Nephron progenitor cell (in vitro differentiated cells): ENCODE measurements around the gene ICAM1.
"Not testable (repeated sequence)": the region's sequence is repeated elsewhere in the genome, so short reads cannot be mapped to it uniquely, and the experiment has no call there.

Source experiments
- DNase-seq: peaks from one replicate; pipeline ENCODE4 v3.0.0; 2021
- H3K27ac Mint-ChIP-seq: 2 replicates; pipeline ENCODE4 v1.8.0; 2021; ENCODE audit warnings: mild to moderate bottlenecking, moderate library complexity, mixed read lengths
- H3K27me3 Mint-ChIP-seq: 2 replicates; pipeline ENCODE4 v1.8.0; 2021; ENCODE audit warnings: mild to moderate bottlenecking, low read depth, mixed read lengths; ENCODE audit not compliant: poor library complexity
- H3K36me3 Mint-ChIP-seq: 2 replicates; pipeline ENCODE4 v1.8.0; 2021; ENCODE audit warnings: low read depth, mixed read lengths
- H3K4me1 Mint-ChIP-seq: 2 replicates; pipeline ENCODE4 v1.8.0; 2021; ENCODE audit warnings: mixed read lengths
- H3K4me3 Mint-ChIP-seq: 2 replicates; pipeline ENCODE4 v1.8.0; 2021; ENCODE audit warnings: mild to moderate bottlenecking, moderate library complexity, mixed read lengths
- H3K9me3 Mint-ChIP-seq: 2 replicates; pipeline ENCODE4 v1.8.0; 2021; ENCODE audit warnings: mild to moderate bottlenecking, moderate library complexity, mixed read lengths
- TF ChIP-seq, protein P1 (sequence below): fragments of 200-600 bp; sonication (generic); IDR thresholded peaks from 2 replicates; pipeline ENCODE4 v1.5.0; 2021; ENCODE audit warnings: antibody characterized with exemption

ICAM1 gene

DNA sequence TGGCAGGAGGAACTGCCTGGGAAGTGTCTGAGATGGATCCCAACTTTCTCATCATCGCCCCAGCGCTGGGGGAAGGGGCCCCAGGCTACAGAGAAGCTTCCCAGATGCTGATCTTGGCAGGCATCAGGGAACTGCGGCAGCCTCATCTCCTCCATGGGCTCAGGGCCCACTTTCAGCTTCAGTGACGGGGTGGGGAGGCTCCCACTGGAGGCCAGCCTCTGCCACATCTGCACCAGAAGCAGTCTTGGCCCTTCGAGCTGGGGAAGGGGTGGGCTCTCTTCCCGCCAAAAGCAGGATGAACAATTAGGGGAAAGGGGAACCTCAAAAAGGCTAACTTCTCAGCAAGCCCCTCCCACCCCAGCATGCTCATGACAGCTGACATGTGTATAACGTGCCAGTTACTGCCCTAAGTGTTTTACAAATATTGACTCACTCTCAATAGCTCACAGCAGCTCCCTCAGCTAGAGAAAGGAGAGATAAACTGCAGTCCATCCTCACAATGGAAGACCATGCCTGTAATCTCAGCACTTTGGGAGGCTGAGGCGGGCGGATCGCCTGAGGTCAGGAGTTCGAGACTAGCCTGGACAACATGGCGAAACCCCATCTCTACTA, 32.6 kb upstream of the ICAM1 start:
- H3K27me3 Mint-ChIP-seq: peaks cover 16% of the 10 kb centered on the region
- no peak overlapping the region for H3K27ac Mint-ChIP-seq
- peaks cover 16% of the 10 kb centered on the region for H3K4me1 Mint-ChIP-seq

GRCh38 chr19:10241826-10242449, 29.0 kb upstream of the ICAM1 start:
- DNase-seq, H3K27ac Mint-ChIP-seq, H3K4me3 Mint-ChIP-seq, H3K9me3 Mint-ChIP-seq, H3K4me1 Mint-ChIP-seq, H3K36me3 Mint-ChIP-seq: not testable (repeated sequence)
- peaks cover 13% of the 10 kb centered on the region for H3K27me3 Mint-ChIP-seq

More for the DNA sequence above, 32.6 kb upstream of the ICAM1 start:
- no peak for DNase-seq
- no peaks in the 10 kb centered on the region for H3K36me3 Mint-ChIP-seq
- TF ChIP-seq, protein P1, sequence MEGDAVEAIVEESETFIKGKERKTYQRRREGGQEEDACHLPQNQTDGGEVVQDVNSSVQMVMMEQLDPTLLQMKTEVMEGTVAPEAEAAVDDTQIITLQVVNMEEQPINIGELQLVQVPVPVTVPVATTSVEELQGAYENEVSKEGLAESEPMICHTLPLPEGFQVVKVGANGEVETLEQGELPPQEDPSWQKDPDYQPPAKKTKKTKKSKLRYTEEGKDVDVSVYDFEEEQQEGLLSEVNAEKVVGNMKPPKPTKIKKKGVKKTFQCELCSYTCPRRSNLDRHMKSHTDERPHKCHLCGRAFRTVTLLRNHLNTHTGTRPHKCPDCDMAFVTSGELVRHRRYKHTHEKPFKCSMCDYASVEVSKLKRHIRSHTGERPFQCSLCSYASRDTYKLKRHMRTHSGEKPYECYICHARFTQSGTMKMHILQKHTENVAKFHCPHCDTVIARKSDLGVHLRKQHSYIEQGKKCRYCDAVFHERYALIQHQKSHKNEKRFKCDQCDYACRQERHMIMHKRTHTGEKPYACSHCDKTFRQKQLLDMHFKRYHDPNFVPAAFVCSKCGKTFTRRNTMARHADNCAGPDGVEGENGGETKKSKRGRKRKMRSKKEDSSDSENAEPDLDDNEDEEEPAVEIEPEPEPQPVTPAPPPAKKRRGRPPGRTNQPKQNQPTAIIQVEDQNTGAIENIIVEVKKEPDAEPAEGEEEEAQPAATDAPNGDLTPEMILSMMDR: no peak
- no peaks in the 10 kb centered on the region for H3K9me3 Mint-ChIP-seq
- H3K4me3 Mint-ChIP-seq: no peak overlapping the region

GRCh38 chr19:10243606-10244005, 27.3 kb upstream of the ICAM1 start:
- no peaks in the 10 kb centered on the region for H3K9me3 Mint-ChIP-seq
- no peaks in the 10 kb centered on the region for H3K36me3 Mint-ChIP-seq
- H3K4me1 Mint-ChIP-seq: no peaks in the 10 kb centered on the region
- DNase-seq: no peak
- TF ChIP-seq, protein P1: no peak
- no peak overlapping the region for H3K27ac Mint-ChIP-seq
- no peak overlapping the region for H3K4me3 Mint-ChIP-seq
- peaks cover 8% of the 10 kb centered on the region for H3K27me3 Mint-ChIP-seq

GRCh38 chr19:10245189-10245939, 25.6 kb upstream of the ICAM1 start:
- Mint-ChIP-seq H3K27me3 (peaks cover 6% of the 10 kb centered on the region), H3K9me3 (no peaks in the 10 kb centered on the region), H3K4me3 (no peak overlapping the region), H3K27ac (no peak overlapping the region), H3K4me1 (no peaks in the 10 kb centered on the region), H3K36me3 (no peaks in the 10 kb centered on the region)
- DNase-seq: no peak
- TF ChIP-seq, protein P1: no peak

- no peaks in the 10 kb centered on the region for H3K36me3 Mint-ChIP-seq
- TF ChIP-seq, protein P1: no peak
- no peaks in the 10 kb centered on the region for H3K9me3 Mint-ChIP-seq
- no peak for DNase-seq
- H3K27ac Mint-ChIP-seq: no peak overlapping the region
- H3K4me1 Mint-ChIP-seq: no peaks in the 10 kb centered on the region
- H3K27me3 Mint-ChIP-seq: peaks cover 6% of the 10 kb centered on the region
- no peak overlapping the region for H3K4me3 Mint-ChIP-seq
Measured at GRCh38 chr19:10246511-10246910, 24.4 kb upstream of the ICAM1 start.

DNA sequence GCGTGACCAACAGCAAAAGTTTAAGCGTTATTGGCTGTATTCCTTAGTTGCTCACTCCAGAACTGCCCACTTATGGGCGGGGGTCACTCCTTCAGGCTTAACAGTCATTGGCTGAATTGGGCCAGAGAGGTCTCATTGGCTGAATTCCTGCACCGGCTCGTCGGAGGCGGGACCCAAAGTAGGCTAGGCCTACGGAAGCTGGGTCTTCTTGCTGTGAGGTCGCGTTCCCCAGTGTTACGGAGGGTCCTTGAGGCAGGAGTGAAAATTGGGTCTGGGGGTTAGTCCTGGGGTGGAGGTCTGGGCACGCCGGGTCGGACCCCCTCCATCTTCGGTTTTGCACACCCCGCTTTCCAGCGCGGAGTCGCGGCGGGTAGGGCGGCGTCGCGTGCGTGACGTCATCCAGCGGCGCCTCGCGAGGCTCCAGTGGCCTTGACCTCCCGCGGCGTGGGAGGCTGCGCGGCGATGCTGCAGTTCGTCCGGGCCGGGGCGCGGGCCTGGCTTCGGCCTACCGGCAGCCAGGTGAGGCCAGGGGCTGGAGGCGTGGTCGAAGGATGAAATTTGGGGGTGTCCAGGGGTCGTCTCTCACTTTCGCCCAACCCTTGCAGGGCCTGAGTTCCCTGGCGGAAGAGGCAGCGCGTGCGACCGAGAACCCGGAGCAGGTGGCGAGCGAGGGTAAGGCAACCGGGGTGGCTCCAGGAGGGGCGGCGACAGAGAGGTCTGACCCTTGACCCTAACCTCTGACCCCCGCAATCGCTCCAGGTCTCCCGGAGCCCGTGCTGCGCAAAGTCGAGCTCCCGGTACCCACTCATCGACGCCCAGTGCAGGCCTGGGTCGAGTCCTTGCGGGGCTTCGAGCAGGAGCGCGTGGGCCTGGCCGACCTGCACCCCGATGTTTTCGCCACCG, 18.9 kb upstream of the ICAM1 start, which contains the start of gene MRPL4:
MRPL4 (plus strand) TSS at position 423 of the 903 bp plus-strand sequence; CDS start at position 463, 40 bp downstream.
- Mint-ChIP-seq H3K4me1 (peaks cover 22% of the 10 kb centered on the region), H3K9me3 (no peaks in the 10 kb centered on the region), H3K27me3 (peaks cover 4% of the 10 kb centered on the region), H3K4me3 (peak within 1 kb of the TSS; percentile 98), H3K36me3 (peaks cover 26% of the 10 kb centered on the region), H3K27ac (peak within 1 kb of the TSS; percentile 99)
- TF ChIP-seq, protein P1: no peak
- peak; percentile 95 for DNase-seq
